Measurements from ENCODE around the gene LRCH3.

Gene LRCH3

GRCh38 chr3:197791892-197792647, 1.0 kb downstream of the LRCH3 start:
- DNase-seq (ENCODE audit: low read depth) = peak; percentile 55

GRCh38 chr3:197793247-197793646, 2.2 kb downstream of the LRCH3 start:
- DNase-seq (ENCODE audit: low read depth) = peak; percentile 70

GRCh38 chr3:197794115-197794514, 3.1 kb downstream of the LRCH3 start:
- no peak for DNase-seq (ENCODE audit: low read depth)

GRCh38 chr3:197795200-197795599, 4.1 kb downstream of the LRCH3 start:
- DNase-seq (ENCODE audit: low read depth) = peak; percentile 87

GRCh38 chr3:197796087-197796486, 5.0 kb downstream of the LRCH3 start:
- DNase-seq (ENCODE audit: low read depth) = no peak

GRCh38 chr3:197798863-197799262, 7.8 kb downstream of the LRCH3 start:
- no peak for DNase-seq (ENCODE audit: low read depth)

GRCh38 chr3:197800379-197800778, 9.3 kb downstream of the LRCH3 start:
- DNase-seq (ENCODE audit: low read depth) = peak; percentile 67

- DNase-seq (ENCODE audit: low read depth) = peak; percentile 77
Observed at GRCh38 chr3:197801891-197802778, 11.1 kb downstream of the LRCH3 start.

GRCh38 chr3:197802779-197803459, 11.9 kb downstream of the LRCH3 start:
- no peak for DNase-seq (ENCODE audit: low read depth)

GRCh38 chr3:197804511-197804910, 13.5 kb downstream of the LRCH3 start:
- no peak for DNase-seq (ENCODE audit: low read depth)

- peak; percentile 58 for DNase-seq (ENCODE audit: low read depth)
Observed at GRCh38 chr3:197807969-197808587, 17.0 kb downstream of the LRCH3 start.

GRCh38 chr3:197809356-197810020, 18.4 kb downstream of the LRCH3 start:
- peak; percentile 78 for DNase-seq (ENCODE audit: low read depth)

- peak; percentile 56 for DNase-seq (ENCODE audit: low read depth)
Observed at GRCh38 chr3:197810901-197811300, 19.8 kb downstream of the LRCH3 start.

- DNase-seq (ENCODE audit: low read depth) = peak; percentile 97
Observed at GRCh38 chr3:197811343-197811742, 20.3 kb downstream of the LRCH3 start.

GRCh38 chr3:197814372-197814771, 23.3 kb downstream of the LRCH3 start:
- DNase-seq (ENCODE audit: low read depth) = no peak

GRCh38 chr3:197820550-197821335, 29.7 kb downstream of the LRCH3 start:
- DNase-seq (ENCODE audit: low read depth) = no peak

- no peak for DNase-seq (ENCODE audit: low read depth)
Observed at GRCh38 chr3:197829397-197830045, 38.5 kb downstream of the LRCH3 start.

GRCh38 chr3:197830308-197830966, 39.4 kb downstream of the LRCH3 start:
- DNase-seq (ENCODE audit: low read depth) = no peak

GRCh38 chr3:197830967-197831313, 39.9 kb downstream of the LRCH3 start:
- DNase-seq (ENCODE audit: low read depth) = no peak

Data from iris pigment epithelial cell (primary cell).